GM19455 (cell line): Measurements from ENCODE around the gene MEGF11.

ENCODE experiments used
- ATAC-seq: cut with Tn5 transposase; IDR thresholded peaks from one replicate; pipeline ENCODE4 v1.9.1; 2021; ENCODE audit not compliant: unreplicated experiment

MEGF11 gene

DNA sequence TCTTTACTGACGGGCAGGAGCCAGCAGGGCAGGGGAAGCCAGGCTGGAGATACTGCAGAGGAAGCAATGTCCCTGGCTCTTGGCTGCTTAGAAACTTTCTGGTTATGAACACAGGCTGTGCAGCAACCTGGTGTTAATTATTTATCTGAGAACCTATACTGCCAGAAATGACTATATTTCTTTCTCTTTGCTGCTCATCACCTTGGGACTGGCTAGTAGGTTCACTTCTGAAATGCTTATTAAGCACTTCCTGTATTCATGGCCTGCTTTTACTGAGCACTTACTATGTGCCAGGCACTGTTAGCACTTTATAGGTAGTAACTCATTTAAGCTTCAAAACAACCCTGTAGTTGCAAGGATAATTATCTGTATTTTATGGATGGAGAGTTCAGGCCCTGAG is 326.7 kb downstream of the MEGF11 start:
- no peak for ATAC-seq

DNA sequence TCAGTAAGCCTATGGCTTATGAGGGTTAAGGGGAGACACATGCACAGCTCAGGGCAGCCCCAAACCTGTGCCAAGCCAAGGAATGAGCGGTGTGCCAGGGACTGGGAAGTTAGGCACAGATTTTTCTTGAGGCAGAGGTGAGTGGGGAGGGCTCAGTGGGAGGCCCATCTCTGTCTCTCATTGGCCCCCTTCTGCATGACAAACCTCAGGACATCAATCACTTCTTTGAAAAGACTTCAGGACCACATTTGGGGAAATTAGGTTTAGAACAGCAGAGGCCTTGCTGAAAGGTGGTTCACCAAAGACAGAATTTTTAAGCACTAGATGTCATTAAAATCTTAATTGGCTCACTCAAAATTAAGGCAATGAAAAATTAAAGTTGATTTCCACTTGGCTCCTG is 327.1 kb downstream of the MEGF11 start:
- ATAC-seq = no peak

DNA sequence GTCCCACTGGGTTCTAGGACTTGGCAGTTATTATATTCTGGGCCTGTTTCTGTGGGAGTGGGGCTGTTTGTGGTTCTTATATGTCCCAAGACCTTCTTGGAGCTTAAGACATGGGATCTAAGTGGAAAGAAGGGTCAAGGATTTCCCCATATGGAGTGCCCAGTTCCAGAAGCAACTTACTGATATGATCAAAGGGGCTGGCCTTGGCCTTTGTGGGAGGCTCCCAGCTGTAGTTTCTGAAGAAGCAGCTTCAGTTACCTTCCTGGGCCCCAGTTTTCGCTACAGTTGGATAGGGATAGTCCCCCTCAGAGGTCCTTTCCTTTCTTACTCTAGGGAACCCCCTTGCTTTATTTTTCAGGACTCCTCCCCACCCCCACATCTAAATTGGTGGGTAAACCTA is 328.2 kb downstream of the MEGF11 start:
- ATAC-seq = no peak

DNA sequence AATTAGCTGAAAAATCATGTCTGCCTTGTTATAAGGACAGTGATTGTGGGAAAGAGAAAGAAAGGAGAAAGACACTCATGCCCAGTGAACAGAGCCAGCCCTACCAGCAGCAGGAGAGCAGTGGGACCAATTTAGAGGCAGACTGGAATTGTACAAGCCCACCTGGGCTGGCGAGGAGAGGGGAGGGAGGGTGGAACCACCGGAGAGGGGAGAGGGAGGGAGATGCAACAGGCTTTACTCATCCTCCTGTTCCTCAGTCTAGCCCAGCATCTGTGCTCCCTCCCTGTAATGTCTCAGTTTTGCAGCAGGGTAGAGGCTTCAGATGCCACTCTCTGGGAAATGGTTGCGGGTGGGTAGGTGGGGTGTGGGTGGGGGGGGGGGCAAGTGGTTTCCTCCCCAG is 329.5 kb downstream of the MEGF11 start:
- ATAC-seq = no peak

DNA sequence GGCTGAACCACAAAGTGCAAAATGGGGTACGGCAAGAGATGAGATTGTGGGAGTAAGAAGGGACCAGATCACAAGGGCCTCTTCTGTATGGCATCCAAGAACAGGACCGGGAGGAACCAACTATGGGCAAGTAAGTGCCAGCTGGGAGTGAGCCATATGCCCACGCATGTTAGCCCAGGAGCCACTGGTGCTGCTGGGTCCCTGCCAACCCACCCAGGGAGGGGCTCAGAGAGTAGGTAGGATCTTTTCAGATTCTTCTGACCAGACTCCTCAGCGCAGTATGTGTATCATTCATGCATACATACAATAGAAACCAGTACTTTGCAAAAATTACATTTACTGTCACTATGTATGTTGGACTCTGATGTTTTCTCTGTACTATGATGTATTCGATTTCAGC is 330.3 kb downstream of the MEGF11 start:
- no peak for ATAC-seq

DNA sequence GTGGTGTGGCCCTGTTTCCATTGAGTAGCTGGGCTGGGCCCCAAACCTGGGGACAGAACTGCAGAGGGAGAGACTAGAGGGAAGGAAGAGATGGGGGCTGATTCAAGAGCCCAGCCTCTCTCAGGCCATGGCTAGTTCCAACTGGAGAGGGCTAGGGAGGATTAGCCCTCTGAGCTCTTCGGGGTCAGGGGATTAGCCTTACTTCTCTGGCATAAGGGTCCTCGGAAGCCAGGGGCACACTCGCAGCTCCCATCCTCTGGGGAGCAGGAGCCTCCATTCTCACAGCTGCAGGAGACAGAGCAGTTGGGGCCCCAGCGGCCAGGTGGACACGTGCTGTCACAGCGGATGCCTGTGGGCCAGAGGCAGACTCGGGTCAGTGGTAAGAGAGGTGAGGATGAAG is 330.9 kb downstream of the MEGF11 start:
- ATAC-seq = no peak

DNA sequence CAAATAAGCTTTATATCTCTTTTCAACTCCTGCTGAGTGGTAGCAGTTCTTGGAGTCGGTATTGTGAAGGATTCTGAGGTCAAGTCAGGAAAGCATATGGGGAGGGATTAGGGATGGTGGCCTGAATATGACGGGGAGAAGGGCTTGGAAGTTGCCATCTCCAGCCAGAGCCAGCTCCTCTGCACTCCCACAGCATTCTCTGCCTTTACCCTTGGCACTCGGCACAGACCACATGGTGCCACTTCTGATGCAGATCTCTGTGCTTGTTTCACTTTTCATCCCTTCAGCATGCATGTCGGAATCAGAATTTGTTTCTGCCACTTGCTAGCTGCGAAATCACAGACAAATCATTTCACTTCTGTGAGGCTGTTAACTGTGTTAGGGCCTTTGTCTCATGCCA is 331.8 kb downstream of the MEGF11 start:
- no peak for ATAC-seq

DNA sequence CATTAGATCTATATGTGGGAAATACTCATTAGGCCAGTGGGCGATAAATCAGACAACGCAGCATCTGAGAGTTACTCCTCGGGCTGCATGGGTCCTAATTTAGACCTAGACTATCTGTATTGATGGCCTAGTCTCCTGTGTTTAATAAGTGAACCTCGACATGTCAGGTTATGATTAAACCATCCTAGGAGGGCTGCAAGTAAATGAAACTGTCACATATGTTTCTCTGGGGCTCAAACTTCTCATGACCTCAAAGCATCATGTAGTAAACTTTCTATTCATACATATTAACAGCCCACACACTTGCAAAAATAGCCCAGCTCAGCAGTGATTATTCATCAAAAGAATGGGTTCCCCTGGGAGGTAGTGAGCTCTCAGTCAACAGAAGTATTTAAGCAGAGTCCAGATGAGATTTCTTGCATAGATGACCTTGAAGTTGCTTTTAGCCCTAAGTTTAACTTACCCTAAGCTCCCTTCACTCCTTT is 332.7 kb downstream of the MEGF11 start:
- no peak for ATAC-seq

DNA sequence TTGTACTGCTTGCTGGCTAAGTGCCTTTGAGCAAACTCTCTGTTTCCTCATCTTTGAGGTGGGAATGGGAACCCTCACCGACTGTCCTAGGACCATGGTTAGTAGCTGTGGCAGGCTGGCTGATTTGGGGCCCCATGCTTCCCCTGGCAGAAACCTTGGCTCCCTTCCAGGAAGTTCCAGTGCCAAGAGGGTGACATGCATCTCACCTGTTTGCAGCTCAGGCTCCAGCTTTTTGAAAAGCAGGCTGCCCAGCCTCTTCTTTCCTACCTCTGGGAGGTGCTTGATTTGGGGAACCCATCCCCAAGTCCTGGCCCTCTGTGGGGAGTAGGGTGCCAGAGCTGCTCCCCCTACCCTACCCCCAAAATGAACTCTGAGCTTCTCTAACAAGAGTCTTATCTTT is 333.4 kb downstream of the MEGF11 start:
- ATAC-seq = no peak

DNA sequence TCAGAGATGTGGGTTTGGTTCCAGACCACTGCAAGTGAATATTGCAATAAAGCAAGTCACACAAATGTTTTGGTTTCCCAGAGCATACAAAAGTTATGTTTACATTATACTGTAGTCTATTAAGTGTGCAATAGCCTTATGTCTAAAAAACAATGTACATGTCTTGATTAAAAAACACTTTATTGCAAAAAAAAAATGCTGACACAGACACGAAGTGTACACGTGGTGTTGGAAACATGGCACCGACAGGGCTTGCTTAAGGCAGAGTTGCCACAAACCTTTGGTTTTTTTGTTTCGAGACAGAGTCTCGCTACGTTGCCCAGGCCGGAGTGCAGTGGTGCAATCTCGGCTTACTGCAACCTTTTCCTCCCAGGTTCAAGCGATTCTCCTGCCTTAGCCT is 334.2 kb downstream of the MEGF11 start:
- ATAC-seq = no peak

DNA sequence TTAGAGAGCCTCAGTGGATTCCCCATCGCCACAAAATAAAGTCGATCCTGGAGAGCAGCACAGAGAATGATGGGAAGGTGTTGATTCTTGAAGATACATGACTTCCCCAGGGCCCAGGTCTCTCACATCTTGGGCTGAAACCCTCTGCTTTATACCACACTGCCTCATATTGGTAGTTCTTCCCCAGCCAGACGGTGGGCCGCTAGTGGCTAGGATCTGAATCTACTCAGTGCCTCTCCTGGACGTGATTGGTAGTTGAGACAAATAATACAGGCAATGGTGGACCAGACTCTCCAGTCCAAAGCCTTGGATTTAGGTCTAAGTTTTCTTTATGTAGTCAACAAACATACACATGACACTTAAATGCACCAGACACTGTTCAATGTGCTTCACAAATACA is 334.6 kb downstream of the MEGF11 start:
- ATAC-seq = no peak

DNA sequence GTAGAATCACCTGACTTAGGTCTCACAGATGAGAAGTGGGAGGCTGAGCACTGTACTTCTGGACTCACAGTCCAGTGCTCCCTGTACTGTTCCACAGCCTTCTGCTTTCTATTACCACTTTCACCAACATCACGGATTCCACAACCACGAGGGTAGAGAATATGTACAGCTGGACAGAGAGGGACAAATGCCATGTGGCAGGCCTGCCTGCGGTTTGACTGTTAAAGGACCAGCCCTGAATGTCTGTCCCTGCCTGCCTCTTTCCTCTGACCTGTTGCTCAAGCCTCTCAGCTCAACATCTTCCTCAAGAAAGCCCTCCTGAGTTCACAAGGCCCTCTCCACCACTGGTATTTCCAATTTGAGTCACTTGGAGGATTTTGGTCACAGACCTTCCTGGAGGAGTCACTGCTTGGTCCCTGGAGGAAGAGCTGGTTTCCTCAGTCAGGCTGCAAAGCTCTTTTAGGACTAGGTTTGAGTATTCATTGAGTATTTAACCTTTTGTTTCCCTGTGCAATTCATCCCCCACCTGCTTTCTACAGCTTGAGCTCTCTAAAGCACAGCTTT is 335.1 kb downstream of the MEGF11 start:
- no peak for ATAC-seq

DNA sequence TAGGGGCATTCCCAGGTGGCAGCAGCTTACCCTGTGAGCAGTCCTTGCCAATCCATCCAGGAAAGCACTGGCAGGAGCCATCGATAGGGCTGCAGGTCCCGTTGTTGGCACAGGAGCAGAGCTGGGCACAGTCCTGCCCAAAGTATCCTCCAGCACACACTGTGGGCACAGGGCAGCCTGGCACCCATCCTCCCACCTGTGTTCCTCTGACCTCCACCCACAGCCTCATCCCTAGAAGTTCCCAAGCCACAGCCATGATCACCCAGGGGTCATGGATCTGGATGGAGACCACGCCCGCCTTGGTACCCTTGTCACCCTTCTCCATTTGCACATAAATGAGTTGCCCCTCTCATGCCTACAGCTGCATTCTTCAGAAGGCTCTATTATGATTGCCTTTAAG is 335.6 kb downstream of the MEGF11 start:
- no peak for ATAC-seq

DNA sequence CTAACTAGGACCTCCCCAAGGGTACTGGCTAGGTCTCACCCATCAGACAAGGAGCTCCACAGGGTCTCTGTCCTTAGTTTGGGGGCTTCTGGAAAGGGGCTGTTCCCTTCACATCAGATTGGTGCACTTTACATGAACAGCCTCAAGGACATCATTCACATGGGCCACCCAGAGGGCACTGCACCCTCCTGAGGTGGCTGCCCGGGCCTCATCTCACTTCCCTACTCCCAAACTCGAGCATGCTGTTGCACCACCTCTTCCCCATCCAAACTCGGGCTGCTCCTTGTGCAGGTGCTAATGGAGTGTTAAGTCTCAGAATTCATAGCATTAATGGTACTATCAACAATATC is 336.2 kb downstream of the MEGF11 start:
- no peak for ATAC-seq

DNA sequence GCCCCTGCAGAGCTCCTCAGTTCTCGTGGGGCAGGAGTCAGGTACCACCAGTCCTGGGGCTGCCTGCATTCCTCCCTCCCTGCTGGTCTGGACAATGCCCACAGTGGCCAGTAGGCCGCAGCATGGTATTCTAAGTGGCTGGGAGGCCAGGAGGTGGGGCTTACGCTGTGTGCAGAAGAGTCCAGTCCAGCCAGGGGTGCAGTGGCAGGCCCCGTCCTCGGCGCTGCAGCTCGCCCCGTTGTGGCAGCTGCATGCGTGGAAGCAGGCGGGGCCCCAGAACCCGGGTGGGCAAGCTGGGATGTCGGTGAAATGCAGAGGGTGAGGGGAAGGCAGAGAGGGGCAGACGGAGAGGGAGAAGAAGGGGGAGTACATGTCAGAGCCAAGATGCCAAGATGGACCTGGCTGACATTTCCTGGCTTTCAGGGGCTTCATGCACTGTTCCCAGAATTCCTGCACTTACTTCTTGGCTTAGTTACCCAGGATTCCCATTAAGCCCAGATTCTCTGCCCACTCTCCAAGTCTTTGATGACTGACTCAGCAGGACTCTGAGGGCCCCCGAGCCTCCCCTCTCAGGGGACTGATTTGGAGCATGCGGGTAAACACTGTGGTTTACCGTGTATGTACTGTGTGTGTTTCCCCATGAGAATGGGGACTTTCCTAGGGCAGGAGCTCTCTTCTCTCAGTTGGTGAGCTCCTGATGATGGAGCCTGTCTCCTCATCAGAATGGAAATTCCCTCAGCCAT is 336.7 kb downstream of the MEGF11 start:
- no peak for ATAC-seq

DNA sequence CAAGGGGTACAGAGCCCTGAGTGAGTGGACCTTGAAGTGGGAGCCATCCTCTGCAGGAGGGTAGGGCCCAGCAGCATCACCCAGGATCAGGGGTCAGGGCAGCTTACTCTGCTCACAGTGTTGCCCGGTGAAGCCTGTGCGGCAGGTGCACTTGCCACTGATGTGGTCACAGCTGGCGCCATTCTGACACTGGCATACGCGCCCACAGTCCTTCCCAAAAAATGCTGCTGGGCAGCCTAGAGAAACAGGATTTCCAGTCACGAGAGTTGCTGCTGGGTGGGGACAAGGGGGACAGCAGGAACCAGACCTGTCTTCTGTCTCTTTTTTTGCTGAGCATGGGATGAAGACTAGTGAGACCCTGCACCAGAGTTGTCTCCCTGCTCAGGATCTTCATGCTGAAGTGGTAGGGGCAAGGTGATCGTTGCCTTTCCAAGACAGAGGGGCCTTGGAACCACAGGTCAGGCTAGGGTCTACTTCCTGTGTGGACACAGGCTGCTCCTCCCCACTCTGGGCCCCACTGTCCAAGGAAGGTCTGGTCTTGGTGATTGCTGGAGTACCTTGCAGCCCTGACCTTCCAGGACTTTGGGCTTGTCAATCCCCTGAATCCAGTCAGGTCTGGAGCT is 337.4 kb downstream of the MEGF11 start:
- no peak for ATAC-seq

DNA sequence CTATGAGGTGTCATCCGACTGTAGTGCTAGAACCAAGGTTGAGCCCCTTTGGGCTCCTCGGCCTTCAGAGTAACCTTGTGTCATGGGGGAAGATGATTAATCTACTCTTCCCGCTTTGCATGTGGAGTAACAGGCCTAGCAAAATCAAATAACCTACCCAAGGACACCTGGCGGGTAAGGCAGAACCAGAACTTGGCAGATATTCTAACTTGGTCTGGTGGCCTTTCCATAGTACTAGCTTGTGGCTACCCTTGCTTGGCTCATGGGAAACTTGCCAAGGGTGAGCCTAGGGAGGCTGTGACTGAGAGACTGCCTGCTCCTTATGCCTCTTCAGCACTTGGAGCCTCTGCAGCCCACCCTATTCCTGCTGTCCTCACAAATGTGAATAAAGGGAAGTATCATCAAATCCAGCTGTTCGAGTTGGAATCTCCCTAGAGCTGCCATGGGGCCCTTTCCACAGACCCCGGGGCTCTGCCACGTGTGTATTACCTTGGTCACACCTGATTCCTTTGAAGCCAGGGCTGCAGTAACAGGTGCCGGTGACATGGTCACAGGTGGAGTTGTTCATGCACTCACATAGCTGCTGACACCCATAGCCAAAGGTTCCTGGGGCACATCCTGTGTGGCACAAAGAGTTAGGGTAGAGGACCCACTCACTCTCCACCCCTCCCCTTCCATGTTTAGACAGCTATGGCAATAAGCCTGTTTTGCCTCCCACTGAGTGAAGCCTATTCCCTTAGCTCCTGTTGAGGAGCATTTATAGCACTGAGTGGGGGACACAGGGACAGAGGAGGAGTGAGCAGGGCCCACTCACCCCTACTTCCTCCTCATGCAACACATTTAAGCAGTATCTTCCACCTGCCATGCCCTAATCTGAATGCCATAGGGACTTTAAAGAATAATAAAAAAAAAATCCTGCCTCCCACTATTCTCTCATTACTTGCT is 338.3 kb downstream of the MEGF11 start:
- no peak for ATAC-seq

DNA sequence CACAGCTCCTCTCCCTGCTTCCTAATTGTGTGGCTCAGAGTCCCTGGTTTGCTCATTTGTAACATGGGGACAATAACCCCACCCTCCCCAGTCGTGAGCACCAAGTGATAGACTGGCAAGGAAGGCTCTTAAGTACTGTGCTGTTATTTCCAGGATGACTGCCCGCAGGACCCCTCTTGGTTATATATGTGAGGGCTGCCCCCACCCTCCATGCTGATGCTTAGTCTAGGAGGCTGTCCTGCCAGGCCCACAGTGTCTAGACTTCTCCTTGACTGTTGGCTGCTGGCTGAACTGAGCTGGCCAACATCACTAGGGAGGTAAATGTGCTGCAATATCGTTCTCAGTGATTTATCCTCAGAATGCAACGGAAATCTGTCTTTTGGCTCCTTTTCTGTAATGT is 339.2 kb downstream of the MEGF11 start:
- ATAC-seq = no peak

DNA sequence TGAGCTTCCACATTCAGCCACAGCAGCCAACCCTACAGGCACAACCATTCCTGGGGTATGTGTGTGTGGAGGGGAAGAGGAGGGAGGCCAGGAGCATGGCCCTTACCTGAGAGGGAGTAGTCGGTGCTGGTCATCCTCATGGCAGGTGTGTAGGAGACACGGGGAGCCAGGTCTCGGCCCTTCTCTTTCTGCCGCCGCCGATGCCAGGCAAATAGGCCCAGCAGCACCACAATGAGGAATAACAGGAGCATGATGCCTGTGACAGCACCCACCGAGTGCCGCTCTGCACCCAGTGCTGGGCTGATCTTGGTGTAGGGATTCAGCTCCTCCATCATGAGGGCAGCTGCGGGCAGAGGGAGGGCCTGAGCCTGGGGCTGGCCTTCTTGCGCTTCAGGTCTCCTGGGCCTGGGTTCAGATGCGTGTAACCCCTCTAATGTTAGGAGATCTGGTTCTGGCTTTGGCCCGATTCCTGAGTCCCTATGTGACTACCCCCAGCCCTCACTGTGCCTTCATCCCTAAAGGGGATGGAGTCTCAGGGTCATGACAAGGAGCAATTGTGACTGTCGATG is 339.8 kb downstream of the MEGF11 start:
- no peak for ATAC-seq

DNA sequence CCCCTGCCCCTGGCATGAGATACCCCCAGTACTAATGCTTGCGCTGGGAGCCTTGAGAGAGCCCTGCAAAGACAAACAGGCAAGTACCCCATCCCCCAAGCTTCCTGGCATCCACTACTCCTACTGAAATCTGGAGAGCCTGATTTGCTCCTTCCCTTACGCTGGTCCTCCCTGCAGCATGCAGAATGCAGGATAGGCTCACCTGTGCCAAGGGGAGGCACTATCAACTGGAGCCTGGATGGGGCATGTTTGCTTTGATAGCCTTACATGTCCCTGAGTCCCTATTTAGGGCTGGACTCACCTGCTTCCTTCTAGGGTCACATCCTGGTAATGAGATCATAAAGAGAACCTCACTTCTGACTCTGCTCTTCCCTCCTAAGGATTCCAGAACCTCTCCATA is 341.3 kb downstream of the MEGF11 start:
- ATAC-seq = no peak

DNA sequence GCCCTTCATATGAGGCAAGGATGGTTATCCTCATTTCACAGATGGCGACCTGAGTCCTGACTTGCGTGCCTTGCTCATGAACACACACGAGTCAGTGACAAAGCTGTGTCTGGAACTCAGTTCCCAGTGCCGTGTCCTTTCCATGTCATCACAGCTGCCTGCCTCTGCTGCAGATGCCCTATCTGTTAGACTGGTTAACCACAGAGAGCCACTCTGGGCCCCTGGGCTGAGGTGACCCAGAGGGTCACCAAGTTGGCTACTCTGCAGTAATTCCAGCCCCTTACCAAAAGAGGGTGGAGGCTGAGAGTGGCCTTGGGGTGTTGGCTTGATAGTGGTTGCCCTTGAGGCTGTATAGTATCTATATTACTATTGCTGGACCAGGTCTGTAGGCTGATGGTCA is 343.2 kb downstream of the MEGF11 start:
- ATAC-seq = no peak
